DMS 273 treated with DMSO at 0.1 percent for 48 hours (cell line): ENCODE results near the gene IL17RC.
"Not testable (repeated sequence)": the region's sequence is repeated elsewhere in the genome, so short reads cannot be mapped to it uniquely, and the experiment has no call there.

Experiments used
- DNase-seq: peaks from one replicate; lab custom pipeline; 2025; lab: John Stamatoyannopoulos, UW

Gene IL17RC

GRCh38 chr3:9915254-9916141 is 1.4 kb upstream of the IL17RC start:
- DNase-seq = no peak

- peak; percentile 71 for DNase-seq
Observed at GRCh38 chr3:9916346-9916733, 558 bp upstream of the IL17RC start.

- DNase-seq = no peak
Observed at GRCh38 chr3:9917820-9918219, 922 bp downstream of the IL17RC start.

GRCh38 chr3:9918261-9919038 is 1.6 kb downstream of the IL17RC start:
- no peak for DNase-seq

GRCh38 chr3:9928158-9928557 is 11.3 kb downstream of the IL17RC start:
- DNase-seq = no peak

- no peak for DNase-seq
Observed at GRCh38 chr3:9930804-9931418, 14.0 kb downstream of the IL17RC start.

GRCh38 chr3:9932535-9932842 is 15.6 kb downstream of the IL17RC start:
- no peak for DNase-seq

GRCh38 chr3:9932843-9933560 is 16.1 kb downstream of the IL17RC start:
- DNase-seq = peak; percentile 70

GRCh38 chr3:9933561-9934234 is 16.8 kb downstream of the IL17RC start, which contains the start of gene CRELD1:
Gene CRELD1, plus strand, starts transcription at chr3:9933834. Its CDS starts 605 bp downstream, at chr3:9934439.
- DNase-seq = peak; percentile 68

GRCh38 chr3:9934235-9934621 is 17.3 kb downstream of the IL17RC start:
- DNase-seq = no peak

GRCh38 chr3:9934993-9935392 is 18.1 kb downstream of the IL17RC start:
- no peak for DNase-seq

- no peak for DNase-seq
Observed at GRCh38 chr3:9935966-9936510, 19.1 kb downstream of the IL17RC start.

GRCh38 chr3:9937486-9938238 is 20.8 kb downstream of the IL17RC start:
- DNase-seq = no peak

GRCh38 chr3:9938966-9939365 is 22.1 kb downstream of the IL17RC start:
- no peak for DNase-seq

GRCh38 chr3:9939906-9940305 is 23.0 kb downstream of the IL17RC start:
- not testable (repeated sequence) for DNase-seq

- no peak for DNase-seq
Observed at GRCh38 chr3:9940746-9941145, 23.8 kb downstream of the IL17RC start.

- no peak for DNase-seq
Observed at GRCh38 chr3:9942164-9942563, 25.3 kb downstream of the IL17RC start.

- no peak for DNase-seq
Observed at GRCh38 chr3:9942934-9943690, 26.2 kb downstream of the IL17RC start.

GRCh38 chr3:9944271-9944670 is 27.4 kb downstream of the IL17RC start:
- DNase-seq = no peak

GRCh38 chr3:9945358-9945757 is 28.5 kb downstream of the IL17RC start:
- DNase-seq = no peak
